Astrocyte of the cerebellum (primary cell): Measurements from ENCODE around the gene GET3.

Source experiments
- DNase-seq: peaks from one replicate; pipeline ENCODE4 v3.0.0-alpha.2; 2011; ENCODE audit warnings: low read depth
- H3K4me3 ChIP-seq: 2 replicates; pipeline ENCODE4 v1.5.1; 2011; ENCODE audit warnings: mild to moderate bottlenecking, low read depth, low read length, moderate library complexity
- CTCF ChIP-seq: IDR thresholded peaks from 2 replicates; pipeline ENCODE4 v1.5.1; 2012; ENCODE audit warnings: low read length, low read depth, moderate library complexity, mild to moderate bottlenecking; ENCODE audit errors: missing control alignments
- in situ Hi-C: cut with HindIII; loops from 2 replicates; pipeline ENCODE4 v1.10.0; 2017; ENCODE audit warnings: low sequenced_read_pairs

The GET3 gene

GRCh38 chr19:12787458-12787857 lies 50.2 kb downstream of the GET3 start:
- no peak for DNase-seq
- H3K4me3 ChIP-seq: no peak overlapping the region
- in situ Hi-C loops: no loop called here
- no peak for TF ChIP-seq CTCF

GRCh38 chr19:12788042-12788681 lies 50.9 kb downstream of the GET3 start:
- H3K4me3 ChIP-seq: no peak overlapping the region
- in situ Hi-C loops: no loop called here
- no peak for TF ChIP-seq CTCF
- no peak for DNase-seq

GRCh38 chr19:12788682-12789097 lies 51.4 kb downstream of the GET3 start:
- in situ Hi-C loops: no loop called here
- DNase-seq: no peak
- H3K4me3 ChIP-seq: no peak overlapping the region
- no peak for TF ChIP-seq CTCF

- in situ Hi-C loops: no loop called here
- no peak for DNase-seq
- H3K4me3 ChIP-seq: peak overlapping the region; percentile 96
- TF ChIP-seq CTCF: no peak
Measured at GRCh38 chr19:12789098-12789903, 52.0 kb downstream of the GET3 start.

GRCh38 chr19:12789904-12790619 lies 52.8 kb downstream of the GET3 start:
- TF ChIP-seq CTCF: no peak
- peak overlapping the region; percentile 96 for H3K4me3 ChIP-seq
- DNase-seq: peak; percentile 75
- in situ Hi-C loops: no loop called here

GRCh38 chr19:12790628-12791344 lies 53.5 kb downstream of the GET3 start:
- H3K4me3 ChIP-seq: peak overlapping the region; percentile 96
- no peak for DNase-seq
- in situ Hi-C loops: no loop called here
- no peak for TF ChIP-seq CTCF
